HG02852 (cell line): ENCODE results near the gene PDGFD.

ENCODE experiments used
- ATAC-seq: cut with Tn5 transposase; IDR thresholded peaks from one replicate; pipeline ENCODE4 v1.9.1; 2021; ENCODE audit warnings: mild to moderate bottlenecking, moderate library complexity; ENCODE audit not compliant: unreplicated experiment

Gene PDGFD

DNA sequence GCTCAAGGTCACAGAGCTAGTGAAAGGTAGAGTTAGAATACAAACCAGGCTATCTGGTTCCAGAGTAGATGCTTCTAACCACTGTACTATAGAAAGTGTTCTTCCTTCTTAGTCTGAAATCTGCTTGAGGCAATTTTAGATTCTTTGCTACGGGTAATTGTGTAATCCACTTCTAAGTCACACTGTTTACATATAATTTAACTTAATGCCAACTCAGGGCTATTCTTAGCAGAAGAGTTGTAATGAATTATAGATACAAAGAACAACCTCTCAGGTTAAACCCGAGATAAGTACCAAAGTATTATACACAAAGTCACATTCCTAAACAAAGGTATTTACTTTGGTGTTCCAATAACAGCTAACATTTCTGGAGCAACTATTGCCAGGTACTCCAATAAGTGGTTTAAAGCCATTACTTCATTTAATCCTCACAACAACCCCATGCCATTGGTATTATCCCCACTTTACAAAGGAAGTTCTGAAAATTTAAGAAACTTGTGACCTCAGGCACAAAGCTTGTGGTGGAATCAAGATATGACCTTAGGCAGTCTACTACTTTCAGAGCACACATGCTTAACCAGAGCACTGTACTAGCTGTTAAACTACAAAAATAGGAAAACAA lies 158.6 kb downstream of the PDGFD start:
- no peak for ATAC-seq

DNA sequence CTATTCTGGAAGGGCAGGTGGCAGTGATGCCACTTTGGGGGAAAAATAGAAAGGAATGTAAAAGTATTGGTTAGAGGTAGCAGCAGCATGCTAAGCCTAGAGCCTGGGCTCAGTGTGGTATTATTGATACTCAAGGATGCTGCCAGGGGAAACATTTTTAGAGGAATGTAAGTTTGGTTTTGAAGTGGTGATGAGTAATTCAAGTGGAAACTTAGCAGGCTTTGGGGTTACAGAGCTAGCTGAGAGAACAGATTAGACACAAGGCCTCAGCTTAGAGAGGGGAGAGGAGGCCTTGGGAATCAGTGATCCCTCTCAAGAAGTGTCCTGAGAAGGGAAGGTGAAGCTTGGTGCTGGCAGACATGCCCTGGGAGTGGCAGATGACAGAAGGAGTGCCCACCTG lies 160.5 kb downstream of the PDGFD start:
- no peak for ATAC-seq

DNA sequence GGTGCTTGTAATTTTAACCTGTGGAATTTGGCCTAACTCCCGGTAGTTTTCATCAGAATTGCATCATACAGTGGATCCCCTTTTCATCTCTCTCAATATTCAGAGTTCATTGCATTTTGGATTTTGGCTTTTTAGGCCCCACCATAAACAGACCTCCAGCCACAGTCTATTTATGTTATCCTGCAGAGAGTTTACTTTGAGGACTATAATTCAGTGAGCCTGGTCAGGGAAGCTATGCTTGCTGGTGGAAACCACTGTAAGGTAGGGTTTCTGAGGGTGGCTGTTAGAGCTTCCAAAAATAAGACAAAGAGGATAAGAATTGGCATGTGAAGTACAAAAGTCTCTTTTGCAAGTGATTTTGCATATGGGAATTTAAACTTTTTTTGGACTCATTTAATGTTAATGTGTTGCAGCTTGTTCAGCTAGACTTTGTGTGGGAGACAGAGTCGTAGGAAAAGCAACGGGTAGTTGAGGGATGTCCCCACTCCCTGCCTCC lies 162.3 kb downstream of the PDGFD start:
- no peak for ATAC-seq

DNA sequence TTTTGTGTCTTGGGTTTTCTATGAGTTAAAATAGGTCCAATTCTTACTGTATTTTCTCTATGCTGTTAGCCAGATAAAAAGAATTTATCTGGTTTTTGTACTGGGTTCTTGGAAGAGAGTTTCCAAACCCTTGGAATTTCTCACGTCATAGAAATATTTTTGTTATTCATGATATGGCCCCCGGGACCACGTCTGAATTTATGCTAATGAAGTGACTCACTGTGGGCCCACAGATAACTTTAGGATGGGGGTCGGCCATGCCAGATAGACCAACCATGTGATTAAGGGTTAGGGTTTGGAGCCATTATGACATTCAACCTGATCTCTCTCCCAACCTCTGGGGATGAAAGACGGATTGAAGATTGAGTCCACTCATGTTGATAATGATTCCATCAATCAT lies 163.1 kb downstream of the PDGFD start:
- no peak for ATAC-seq

DNA sequence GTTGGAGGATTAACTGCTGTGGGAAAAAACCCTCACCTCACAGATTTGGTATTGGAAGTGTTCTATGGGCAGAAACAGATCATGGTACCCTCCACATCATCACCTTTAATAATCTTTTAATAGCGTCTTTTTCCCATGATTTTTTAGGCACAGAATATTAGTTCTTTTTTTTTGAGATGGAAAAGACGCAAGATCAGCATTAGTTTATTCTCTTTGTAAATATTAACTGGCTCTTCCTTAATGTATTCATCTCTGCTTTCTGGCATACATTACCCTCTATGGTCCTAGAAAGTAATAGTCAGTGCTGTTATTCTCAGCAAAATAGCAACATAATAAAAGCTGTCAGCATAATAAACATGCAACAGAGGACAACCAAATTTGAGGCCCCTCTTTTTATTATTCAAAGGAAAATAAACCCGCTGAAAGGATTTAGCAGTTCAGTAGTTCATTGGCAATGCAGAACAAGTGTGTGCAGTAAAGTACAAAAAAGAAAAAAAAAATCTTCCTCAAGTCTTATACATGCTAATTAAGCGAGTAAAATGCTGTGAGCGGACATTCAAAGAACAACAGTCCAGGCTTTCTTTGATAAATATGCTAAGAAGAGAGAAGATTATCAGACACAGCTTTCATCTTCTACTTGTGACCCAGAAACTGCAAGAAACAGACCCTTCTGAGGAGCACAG lies 165.0 kb downstream of the PDGFD start:
- no peak for ATAC-seq

DNA sequence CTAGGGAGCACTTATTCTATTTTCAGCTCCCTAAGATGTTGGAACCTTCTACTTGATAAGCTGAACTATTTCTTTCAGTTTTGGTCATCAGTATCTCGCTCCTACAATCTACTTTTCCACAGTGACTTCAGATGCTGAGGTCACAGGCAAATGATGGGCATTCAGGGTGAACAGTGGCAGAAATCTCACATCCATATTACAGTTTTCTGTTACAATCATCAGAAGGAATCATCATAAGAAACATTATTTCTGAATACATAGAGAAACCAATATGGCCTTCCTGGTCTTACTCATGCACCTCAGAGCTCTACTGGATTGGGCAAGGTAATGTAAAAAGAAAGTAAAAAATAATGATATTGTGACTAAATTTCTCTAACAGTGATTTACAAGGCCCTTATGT lies 166.9 kb downstream of the PDGFD start:
- peak; percentile 81 for ATAC-seq

DNA sequence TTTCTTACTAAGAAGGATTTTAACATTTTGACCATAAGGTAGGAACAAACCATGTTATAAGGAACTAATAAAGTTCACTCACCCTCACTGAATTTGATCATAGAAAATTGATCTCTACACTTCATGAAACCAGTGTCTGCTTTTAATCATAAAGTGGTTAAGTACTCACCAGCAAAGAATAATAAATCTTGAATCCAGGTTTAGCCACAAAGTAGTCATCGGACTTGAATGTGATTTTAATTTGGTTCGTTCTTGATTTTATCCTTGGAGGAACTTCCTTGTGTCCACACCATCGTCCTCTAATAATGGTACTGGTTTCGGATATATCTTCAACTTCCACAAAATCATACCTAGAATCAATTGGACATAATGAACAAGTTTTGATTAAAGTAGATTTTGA lies 168.1 kb downstream of the PDGFD start:
- ATAC-seq: no peak

DNA sequence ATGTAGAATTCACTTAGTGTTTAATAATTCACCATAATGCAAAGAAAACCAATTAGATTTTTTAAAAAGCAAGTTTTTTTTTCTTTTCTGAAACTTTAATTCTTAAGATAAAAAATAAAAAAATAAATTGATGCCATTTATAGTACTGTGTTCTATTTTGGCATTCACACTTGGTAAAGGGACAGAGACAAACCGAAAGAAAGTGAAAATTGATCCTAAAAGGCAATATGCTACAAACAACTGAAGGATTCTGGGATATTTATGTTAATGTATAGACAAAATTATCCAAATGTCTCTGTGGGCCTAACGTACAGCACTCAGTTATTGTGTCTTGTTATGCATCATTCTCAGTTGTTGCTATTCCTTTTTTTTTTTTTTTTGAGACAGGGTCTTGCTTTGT lies 169.4 kb downstream of the PDGFD start:
- no peak for ATAC-seq

DNA sequence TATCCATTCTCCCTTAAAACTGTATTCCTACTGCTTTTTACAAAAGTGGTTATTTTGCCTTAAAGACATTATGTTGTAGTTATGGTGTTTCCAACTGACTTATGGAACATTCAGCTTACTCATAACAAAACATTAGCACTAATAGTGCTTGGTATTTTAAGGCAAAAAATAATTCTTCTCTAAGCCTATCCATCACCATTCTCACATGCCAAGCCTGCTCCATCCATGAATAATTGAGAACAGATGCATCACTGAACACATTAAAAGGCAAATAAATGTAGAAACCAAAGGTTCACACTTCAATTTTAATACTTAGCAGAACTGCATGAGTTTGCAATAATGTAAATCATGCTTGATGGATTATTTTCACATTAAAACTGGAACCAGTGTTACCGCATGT lies 169.9 kb downstream of the PDGFD start:
- no peak for ATAC-seq

DNA sequence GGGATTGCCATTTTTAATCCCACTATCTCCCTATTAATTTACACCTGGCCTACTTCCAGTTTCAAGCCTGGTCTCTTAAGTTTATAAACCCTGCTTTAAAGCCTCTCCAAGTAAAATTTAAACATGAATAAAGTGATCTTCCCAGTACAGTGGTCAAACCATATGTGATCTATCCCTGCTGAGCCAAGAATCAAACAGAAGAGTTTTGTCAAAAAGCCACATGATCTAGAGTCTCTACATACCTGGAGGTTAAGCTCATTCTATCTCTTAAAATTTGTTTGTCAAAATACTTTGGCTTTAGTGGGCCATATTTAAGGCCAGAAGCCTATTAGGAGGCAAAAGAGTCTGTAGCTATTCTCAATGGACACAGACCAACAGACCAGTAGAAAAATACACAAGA lies 170.4 kb downstream of the PDGFD start:
- no peak for ATAC-seq

DNA sequence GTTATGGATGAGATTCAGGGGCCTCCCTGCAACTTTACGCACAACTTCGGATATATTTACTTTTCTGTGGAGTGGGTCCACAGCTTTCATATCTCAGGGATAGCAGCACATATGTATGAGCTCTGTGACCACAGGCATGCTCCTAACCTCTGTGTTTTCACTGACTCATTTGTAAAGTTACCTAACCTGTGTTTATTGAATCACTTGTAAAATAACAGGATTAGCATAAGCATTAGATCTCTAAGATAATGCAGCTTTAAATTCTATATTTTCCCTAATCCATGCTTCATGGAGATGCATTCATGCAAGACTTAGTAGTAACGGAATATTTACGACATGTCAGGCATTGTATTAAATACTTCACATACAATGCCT lies 175.4 kb downstream of the PDGFD start:
- no peak for ATAC-seq

DNA sequence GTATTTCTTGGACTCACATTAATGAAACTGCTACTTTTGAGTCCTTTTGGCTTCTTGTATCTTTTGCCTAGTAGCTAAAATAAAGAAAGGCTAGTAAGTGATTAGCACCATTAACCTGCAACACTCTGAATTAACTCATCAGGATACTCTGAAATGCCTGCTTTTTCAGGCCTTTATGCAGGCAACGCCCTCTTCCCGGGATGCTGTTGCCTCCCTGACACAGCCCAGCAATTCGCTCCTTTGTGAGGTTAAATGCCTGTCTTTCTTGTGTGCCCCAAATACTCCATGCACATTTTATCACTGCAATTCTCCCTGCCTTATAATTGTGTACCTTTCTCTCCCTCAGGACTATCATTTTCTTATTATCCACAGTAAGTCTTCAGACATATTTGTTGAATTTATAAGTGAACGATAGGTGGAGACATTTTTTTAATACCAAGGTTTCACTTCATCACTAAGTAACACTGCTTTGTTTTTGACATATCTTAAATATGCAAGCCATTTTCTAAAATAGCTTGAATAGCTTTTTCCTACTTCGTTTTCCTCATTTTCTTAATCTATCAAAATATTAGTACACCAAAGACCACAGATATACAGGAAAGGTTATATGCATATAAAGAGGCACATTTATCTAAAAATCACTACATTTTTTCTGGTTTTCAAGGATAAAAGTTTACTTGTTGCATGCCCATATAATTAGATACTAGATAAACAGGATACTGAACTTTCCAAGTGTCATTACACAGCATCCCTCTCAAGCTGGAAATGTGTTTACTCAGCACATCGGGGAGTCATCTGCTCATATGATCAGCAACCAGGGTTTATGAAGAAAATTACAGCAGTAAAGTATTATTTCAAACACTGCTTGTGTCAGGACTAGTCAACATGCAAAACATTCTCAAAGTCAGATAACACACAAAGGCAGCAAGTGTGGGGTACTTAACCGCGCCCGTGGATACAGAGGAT lies 176.0 kb downstream of the PDGFD start:
- ATAC-seq: no peak

DNA sequence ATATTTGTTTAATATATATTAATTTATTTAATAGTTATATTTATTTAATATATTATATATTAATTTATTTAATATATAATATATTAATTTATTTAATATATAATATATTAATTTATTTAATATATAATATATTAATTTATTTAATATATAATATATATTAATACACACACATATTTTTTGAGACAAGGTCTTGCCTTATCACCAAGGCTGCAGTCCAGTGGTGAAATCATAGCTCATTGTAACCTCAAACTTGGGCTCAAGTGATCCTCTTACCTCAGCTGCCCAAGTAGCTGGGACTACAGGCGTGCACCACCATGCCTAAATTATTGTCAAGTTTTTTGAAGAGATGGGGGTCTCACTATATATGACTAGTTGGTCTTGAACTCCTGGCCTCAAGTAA lies 178.9 kb downstream of the PDGFD start:
- no peak for ATAC-seq

DNA sequence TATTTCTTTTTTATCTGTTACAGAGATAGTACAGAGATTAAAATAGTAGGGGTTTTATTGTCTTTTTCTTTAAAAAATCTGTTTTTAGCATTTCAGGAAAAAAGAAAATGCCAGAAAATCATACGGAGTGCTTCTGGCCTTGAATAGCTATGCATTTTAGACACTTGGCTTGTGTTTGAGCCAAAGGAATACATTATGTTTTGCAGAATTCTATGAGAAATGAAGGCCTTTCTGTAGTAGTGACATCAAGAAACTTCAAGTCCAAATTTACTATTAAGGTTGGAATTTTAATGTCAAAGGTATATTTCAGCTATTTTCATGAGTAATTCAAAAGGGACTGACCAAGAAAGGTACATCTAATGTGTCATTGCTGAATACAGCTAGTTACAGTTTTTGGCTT lies 183.8 kb downstream of the PDGFD start:
- ATAC-seq: no peak

DNA sequence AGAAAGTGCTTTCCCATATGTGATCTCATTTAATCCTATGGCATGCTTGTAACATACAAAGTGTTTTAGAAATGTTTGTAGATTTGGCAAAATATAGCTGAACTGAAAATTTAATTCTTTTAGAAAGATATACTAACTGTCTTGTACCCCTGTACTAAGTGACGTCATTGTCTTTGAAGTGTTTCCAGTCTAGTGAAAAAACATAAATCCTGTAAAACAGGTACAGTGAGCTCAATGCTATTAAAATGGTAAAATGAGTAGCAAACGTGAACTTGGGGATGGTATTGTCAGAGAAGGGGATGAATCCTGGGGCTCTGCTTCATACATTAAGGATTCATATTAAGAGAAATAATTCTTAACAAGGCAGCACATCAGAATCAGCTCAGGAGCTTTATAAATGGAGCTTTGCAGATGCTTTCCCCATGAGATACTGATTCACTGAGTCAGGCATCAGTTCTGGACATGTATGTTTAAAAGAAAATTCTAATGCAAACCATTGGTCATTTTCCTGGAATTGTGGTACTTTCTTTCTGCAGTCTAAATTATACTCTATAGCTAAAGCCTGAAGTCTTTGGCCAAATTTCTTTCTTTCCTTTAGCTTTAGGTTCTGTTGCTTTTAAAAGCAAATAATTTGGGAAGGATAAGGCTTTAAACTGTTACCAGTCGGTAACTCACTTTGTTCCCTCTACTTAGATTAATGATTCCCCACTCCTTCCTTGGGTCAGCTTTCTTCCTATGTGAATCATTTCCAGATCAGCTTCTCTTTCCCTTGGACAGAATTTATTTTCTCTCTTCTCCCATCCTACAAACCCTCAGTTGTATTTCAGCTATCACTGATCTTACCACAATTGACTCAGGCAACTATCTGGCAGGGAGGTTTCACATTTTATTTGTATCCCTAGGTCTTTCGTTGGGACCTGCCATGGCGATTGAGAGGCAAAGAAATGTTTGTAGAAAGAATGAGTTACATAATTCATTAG lies 185.0 kb downstream of the PDGFD start:
- ATAC-seq: no peak

DNA sequence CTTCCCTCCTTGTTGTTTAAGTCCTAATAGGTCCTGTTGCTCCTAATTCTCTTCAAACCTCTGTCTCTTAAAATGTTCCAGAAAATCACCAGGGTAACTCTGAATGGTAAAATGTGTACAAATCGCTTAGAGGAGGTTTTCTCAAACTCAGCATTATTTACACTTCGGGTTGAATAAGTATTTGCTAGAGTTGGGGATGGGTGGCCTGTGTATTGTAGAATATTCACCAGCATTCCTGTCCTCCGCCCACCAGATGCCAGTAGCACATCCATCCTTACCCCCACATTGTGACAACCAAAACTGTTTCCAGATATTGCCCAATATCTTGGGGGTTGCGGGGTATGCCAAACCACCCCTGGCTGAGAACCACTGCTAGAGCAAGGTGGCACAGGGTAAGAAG lies 191.9 kb downstream of the PDGFD start:
- no peak for ATAC-seq

DNA sequence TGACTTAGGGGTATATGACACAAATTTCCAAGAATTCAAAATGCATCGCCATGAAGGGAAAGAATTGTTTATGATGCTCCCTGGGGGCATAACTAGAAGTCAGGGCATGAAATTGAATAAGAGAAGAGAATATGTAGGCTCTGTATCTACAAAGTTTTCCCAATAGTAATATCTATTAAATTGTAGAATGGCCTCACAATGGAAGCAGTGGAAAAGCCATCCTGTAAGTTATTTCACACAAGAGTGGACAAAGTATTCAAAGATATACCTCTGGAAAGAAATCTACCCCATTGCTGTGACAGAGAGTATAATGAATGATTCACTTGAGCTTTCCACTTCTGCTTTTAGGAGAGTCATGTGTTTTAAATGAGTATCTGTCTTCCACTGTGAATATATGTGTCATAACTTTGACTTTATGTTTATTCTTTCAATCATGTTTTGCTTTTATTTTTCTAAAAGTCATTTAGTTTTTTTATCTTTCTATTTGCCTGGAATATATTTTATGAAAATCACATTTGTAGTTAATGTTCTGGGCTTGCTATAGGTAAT lies 193.2 kb downstream of the PDGFD start:
- peak; percentile 86 for ATAC-seq

DNA sequence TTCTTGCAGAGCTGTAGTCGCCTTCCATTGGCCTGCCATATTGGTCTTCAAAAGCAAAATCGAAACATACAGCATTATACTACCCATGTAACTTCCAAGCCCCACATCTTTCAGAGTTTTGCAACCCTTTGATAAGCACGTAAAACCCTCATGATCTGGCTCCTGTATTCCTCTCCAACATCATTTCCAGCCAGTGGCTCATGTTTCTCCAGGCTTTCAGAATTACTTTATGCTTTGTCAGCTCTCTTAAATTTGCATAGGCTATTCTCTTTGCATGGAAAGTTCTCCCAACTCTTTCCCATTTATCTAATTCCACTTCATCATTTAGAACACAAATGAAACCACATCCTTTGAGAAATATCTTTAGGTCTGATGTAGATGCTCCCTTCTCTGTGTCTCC lies 195.3 kb downstream of the PDGFD start:
- no peak for ATAC-seq

DNA sequence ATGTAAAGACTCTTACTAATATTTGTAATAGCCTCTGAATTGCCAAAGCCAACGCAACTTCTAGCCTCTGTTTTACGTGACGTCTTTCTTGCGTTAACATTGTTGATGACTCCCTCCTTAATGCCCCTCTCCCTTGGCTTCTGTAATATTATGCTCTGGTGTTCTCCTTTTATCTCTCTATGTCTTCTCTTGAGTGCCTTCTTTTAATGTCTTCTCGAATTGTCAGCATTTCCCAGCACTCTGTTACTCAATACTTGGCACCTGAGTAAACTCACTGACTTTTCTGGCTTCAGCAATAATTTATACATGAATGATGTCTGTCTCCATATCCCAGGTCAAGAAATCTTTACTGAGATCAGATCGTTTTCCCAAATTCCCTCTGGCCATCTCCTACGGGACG lies 196.0 kb downstream of the PDGFD start:
- no peak for ATAC-seq

DNA sequence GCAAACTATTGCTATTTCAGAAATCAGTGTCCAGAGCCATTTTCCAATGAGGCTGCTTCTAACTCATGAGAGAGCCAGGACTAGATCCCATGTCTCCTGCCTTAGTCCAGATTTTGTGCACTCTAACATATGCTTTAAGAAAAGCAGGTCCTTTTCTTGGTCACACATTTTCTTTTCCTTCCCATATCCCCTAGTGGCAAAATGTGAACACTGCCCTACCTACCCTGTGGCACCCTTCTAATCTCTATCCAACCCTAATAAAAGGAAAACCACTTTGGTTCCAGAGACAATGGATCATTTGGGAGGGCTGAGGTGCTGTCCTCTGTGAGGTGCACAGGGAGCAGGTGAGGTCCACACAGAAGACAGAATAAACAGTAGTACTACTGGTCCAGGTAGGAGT lies 199.6 kb downstream of the PDGFD start:
- no peak for ATAC-seq
